Hepatocyte (in vitro differentiated cells): ENCODE data around the gene SLC16A5.

Experiments used
- CTCF ChIP-seq: fragments of 200-600 bp; sonication (generic); IDR thresholded peaks from 2 replicates; pipeline ENCODE4 v1.5.1; 2016; ENCODE audit warnings: antibody characterized with exemption, mild to moderate bottlenecking; ENCODE audit not compliant: poor library complexity
- EZH2phosphoT487 ChIP-seq: fragments of 200-600 bp; sonication (generic); IDR thresholded peaks from one replicate; pipeline ENCODE4 v1.6.1; 2018; ENCODE audit warnings: antibody characterized with exemption, mild to moderate bottlenecking, low read depth, moderate library complexity; ENCODE audit not compliant: unreplicated experiment, severe bottlenecking

GRCh38 chr17:75124041-75124818 lies 36.5 kb downstream of the SLC16A5 start:
- TF ChIP-seq CTCF (no peak), EZH2phosphoT487 (no peak)
